Measurements from ENCODE around the gene ARID1B.

GRCh38 chr6:157086632-157087031 is 309.5 kb downstream of the ARID1B start:
- TF ChIP-seq, protein P1, sequence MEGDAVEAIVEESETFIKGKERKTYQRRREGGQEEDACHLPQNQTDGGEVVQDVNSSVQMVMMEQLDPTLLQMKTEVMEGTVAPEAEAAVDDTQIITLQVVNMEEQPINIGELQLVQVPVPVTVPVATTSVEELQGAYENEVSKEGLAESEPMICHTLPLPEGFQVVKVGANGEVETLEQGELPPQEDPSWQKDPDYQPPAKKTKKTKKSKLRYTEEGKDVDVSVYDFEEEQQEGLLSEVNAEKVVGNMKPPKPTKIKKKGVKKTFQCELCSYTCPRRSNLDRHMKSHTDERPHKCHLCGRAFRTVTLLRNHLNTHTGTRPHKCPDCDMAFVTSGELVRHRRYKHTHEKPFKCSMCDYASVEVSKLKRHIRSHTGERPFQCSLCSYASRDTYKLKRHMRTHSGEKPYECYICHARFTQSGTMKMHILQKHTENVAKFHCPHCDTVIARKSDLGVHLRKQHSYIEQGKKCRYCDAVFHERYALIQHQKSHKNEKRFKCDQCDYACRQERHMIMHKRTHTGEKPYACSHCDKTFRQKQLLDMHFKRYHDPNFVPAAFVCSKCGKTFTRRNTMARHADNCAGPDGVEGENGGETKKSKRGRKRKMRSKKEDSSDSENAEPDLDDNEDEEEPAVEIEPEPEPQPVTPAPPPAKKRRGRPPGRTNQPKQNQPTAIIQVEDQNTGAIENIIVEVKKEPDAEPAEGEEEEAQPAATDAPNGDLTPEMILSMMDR (IDR thresholded peaks at IDR 0.05; ENCODE audit: poor library complexity), result no peak
- no peak for TF ChIP-seq EZH2 (IDR thresholded peaks at IDR 0.05; ENCODE audit: borderline replicate concordance)
